BLaER1 (cell line): ENCODE results near the gene AGPAT2.

Experiments used
- H3K27ac ChIP-seq: shearing (Covaris generic); formaldehyde crosslinking; 2 replicates; pipeline ENCODE4 v1.8.1; 2022
- H3K27me3 ChIP-seq: shearing (Covaris generic); formaldehyde crosslinking; 2 replicates; pipeline ENCODE4 v1.8.1; 2022
- H3K36me3 ChIP-seq: shearing (Covaris generic); formaldehyde crosslinking; 2 replicates; pipeline ENCODE4 v1.8.1; 2022
- H3K4me1 ChIP-seq: shearing (Covaris generic); formaldehyde crosslinking; 2 replicates; pipeline ENCODE4 v1.8.1; 2022
- H3K4me2 ChIP-seq: shearing (Covaris generic); formaldehyde crosslinking; 2 replicates; pipeline ENCODE4 v1.8.1; 2022
- H3K4me3 ChIP-seq: shearing (Covaris generic); formaldehyde crosslinking; 2 replicates; pipeline ENCODE4 v1.8.1; 2022
- H3K9ac ChIP-seq: shearing (Covaris generic); formaldehyde crosslinking; 2 replicates; pipeline ENCODE4 v1.8.1; 2022
- H3K9me3 ChIP-seq: shearing (Covaris generic); formaldehyde crosslinking; 2 replicates; pipeline ENCODE4 v1.8.1; 2022
- H4K20me1 ChIP-seq: shearing (Covaris generic); formaldehyde crosslinking; 2 replicates; pipeline ENCODE4 v1.8.1; 2022
- Cebpa-rat ChIP-seq: shearing (Covaris generic); IDR thresholded peaks from 2 replicates; pipeline ENCODE4 v1.8.1; 2022

AGPAT2 gene

GRCh38 chr9:136629879-136630661, 57.2 kb downstream of the AGPAT2 start:
- Histone ChIP-seq H3K4me3 (no peak overlapping the region; the same call in 1 of the 2 replicates), H3K27ac (0 out of 2 replicates have a peak overlapping the region, but pooled peaks have one; percentile 4), H4K20me1 (0 out of 2 replicates have a peak, but pooled peaks cover 15% of the 10 kb centered on the region), H3K36me3 (no peaks in the 10 kb centered on the region), H3K27me3 (no peaks in the 10 kb centered on the region), H3K9ac (no peak overlapping the region), H3K4me1 (peaks cover 78% of the 10 kb centered on the region), H3K4me2 (peak overlapping the region; percentile 82), H3K9me3 (no peaks in the 10 kb centered on the region)
- no peak for TF ChIP-seq Cebpa-rat

- Histone ChIP-seq H3K9me3 (no peaks in the 10 kb centered on the region), H3K4me3 (no peak overlapping the region), H3K9ac (no peak overlapping the region), H3K4me1 (peaks cover 79% of the 10 kb centered on the region), H4K20me1 (0 out of 2 replicates have a peak, but pooled peaks cover 23% of the 10 kb centered on the region), H3K36me3 (no peaks in the 10 kb centered on the region), H3K27me3 (no peaks in the 10 kb centered on the region), H3K27ac (peak overlapping the region; percentile 60; the same call in 1 of the 2 replicates), H3K4me2 (peak overlapping the region; percentile 82)
- no peak for TF ChIP-seq Cebpa-rat
Measured at GRCh38 chr9:136629001-136629878, 58.0 kb downstream of the AGPAT2 start.

- no peak overlapping the region for H3K4me3 ChIP-seq
- peak overlapping the region; percentile 68; the same call in 1 of the 2 replicates for H3K27ac ChIP-seq
- H3K4me1 ChIP-seq: peaks cover 87% of the 10 kb centered on the region
- H4K20me1 ChIP-seq: 0 out of 2 replicates have a peak, but pooled peaks cover 23% of the 10 kb centered on the region
- H3K36me3 ChIP-seq: no peaks in the 10 kb centered on the region
- no peaks in the 10 kb centered on the region for H3K27me3 ChIP-seq
- H3K4me2 ChIP-seq: peak overlapping the region; percentile 82
- TF ChIP-seq Cebpa-rat: no peak
- H3K9me3 ChIP-seq: no peaks in the 10 kb centered on the region
- peak overlapping the region; percentile 57; the same call in 1 of the 2 replicates for H3K9ac ChIP-seq
Measured at GRCh38 chr9:136628268-136628667, 59.0 kb downstream of the AGPAT2 start.

DNA sequence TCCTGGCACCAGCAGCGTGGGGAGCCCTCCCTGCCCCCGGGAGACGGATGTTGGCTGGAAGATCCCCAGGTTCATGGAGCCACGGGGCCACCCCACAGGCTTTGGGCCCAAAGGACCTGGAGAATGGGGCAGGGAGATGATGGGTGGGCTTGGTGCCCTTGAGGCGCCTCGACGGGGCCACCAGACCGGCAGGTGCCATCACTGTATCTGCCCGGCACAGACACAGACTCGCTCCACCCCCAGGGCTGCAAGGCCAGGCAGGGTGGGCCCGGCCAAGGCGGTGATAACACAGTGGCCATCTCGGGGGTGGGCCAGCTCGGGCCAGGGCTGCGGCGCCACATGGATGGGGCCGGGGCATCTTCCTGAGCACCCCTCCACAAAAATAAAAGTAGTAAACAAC, 59.6 kb downstream of the AGPAT2 start:
- H3K4me1 ChIP-seq: peaks cover 92% of the 10 kb centered on the region
- peak overlapping the region; percentile 68 for H3K27ac ChIP-seq
- H3K4me2 ChIP-seq: peak overlapping the region; percentile 82
- H3K9ac ChIP-seq: peak overlapping the region; percentile 57
- no peaks in the 10 kb centered on the region for H3K27me3 ChIP-seq
- no peaks in the 10 kb centered on the region for H3K36me3 ChIP-seq
- H4K20me1 ChIP-seq: 0 out of 2 replicates have a peak, but pooled peaks cover 23% of the 10 kb centered on the region
- H3K4me3 ChIP-seq: 0 out of 2 replicates have a peak overlapping the region, but pooled peaks have one; percentile 3
- TF ChIP-seq Cebpa-rat: no peak
- H3K9me3 ChIP-seq: no peaks in the 10 kb centered on the region

GRCh38 chr9:136626740-136627642, 60.3 kb downstream of the AGPAT2 start:
- Histone ChIP-seq H4K20me1 (0 out of 2 replicates have a peak, but pooled peaks cover 23% of the 10 kb centered on the region), H3K36me3 (no peaks in the 10 kb centered on the region), H3K4me3 (no peak overlapping the region), H3K27ac (peak overlapping the region; percentile 68), H3K4me1 (peaks cover 99% of the 10 kb centered on the region), H3K4me2 (peak overlapping the region; percentile 82), H3K9ac (peak overlapping the region; percentile 57), H3K9me3 (no peaks in the 10 kb centered on the region), H3K27me3 (no peaks in the 10 kb centered on the region)
- TF ChIP-seq Cebpa-rat: no peak

DNA sequence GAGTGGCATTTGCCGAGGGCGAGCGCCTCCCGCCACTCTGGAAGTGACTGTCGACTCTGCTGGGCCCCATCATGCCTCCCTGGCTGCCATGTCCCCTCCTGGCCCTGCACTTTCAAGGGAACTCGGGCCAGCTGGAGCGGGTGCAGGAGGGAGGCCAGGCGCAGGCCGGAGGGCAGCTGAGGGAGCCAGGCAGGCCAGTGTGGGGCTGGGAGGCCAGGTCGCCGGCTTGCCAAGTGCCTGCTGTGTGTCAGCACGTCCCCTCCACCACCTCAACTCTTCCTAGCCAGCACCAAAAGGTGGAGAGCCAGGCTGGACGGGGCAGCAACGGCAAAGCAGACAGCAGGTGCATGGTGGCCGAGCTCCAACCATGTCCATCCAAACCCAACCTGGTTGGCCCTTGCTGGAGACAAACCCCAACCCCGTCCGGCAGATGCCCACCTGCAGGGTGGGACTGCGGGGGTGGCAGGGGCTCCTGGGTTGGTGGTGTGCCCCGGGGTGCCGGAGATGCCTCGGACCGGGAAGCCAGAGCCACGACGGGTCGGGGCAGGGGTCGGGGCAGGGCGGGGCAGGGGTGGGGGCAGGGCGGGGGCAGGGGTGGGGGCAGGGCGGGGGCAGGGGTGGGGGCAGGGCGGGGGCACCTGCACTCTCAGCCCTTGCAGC, 61.1 kb downstream of the AGPAT2 start:
- Histone ChIP-seq H3K4me1 (peaks cover 99% of the 10 kb centered on the region), H3K27ac (peak overlapping the region; percentile 79; the same call in 1 of the 2 replicates), H3K27me3 (peaks cover 4% of the 10 kb centered on the region; the same call in 1 of the 2 replicates), H3K36me3 (no peaks in the 10 kb centered on the region), H3K4me2 (peak overlapping the region; percentile 91), H3K4me3 (no peak overlapping the region), H3K9me3 (no peaks in the 10 kb centered on the region), H3K9ac (no peak overlapping the region), H4K20me1 (0 out of 2 replicates have a peak, but pooled peaks cover 23% of the 10 kb centered on the region)
- no peak for TF ChIP-seq Cebpa-rat

GRCh38 chr9:136625101-136626065, 61.9 kb downstream of the AGPAT2 start:
- peaks cover 99% of the 10 kb centered on the region for H3K4me1 ChIP-seq
- 0 out of 2 replicates have a peak overlapping the region, but pooled peaks have one; percentile 6 for H3K4me3 ChIP-seq
- peak overlapping the region; percentile 67; the same call in 1 of the 2 replicates for H3K9ac ChIP-seq
- no peaks in the 10 kb centered on the region for H3K9me3 ChIP-seq
- peaks cover 23% of the 10 kb centered on the region; the same call in 1 of the 2 replicates for H4K20me1 ChIP-seq
- H3K27me3 ChIP-seq: peaks cover 12% of the 10 kb centered on the region; the same call in 1 of the 2 replicates
- H3K36me3 ChIP-seq: no peaks in the 10 kb centered on the region
- peak overlapping the region; percentile 79 for H3K27ac ChIP-seq
- H3K4me2 ChIP-seq: peak overlapping the region; percentile 91
- no peak for TF ChIP-seq Cebpa-rat
